Activated CD4-positive, alpha-beta T cell treated with anti-CD3 and anti-CD28 coated beads for 36 hours (primary cell): ENCODE measurements around the gene BCR. TPM values are rescaled to one million over a fixed set of nuclear protein-coding genes. Genes with fewer than 3 reads are reported as not detected.

Source experiments
- ATAC-seq: fragments of 200-7000 bp; cut with Tn5 transposase; one replicate; pipeline ENCODE4 v1.10.0; 2021; ENCODE audit warnings: mild to moderate bottlenecking, moderate library complexity
- CTCF ChIA-PET: fragments of 350-600 bp; sonication (Branson Sonifier 250); formaldehyde crosslinking; loops from one replicate; lab custom pipeline; 2021; ENCODE audit warnings: antibody characterized with exemption; lab: Charles Lee
- POLR2A ChIA-PET: fragments of 350-600 bp; sonication (Branson Sonifier 250); formaldehyde crosslinking; loops from one replicate; lab custom pipeline; 2021; ENCODE audit warnings: antibody characterized with exemption, inconsistent platforms; lab: Charles Lee
- DNase-seq: peaks from one replicate; pipeline ENCODE4 v3.0.0-alpha.2; 2020
- H3K27ac Mint-ChIP-seq: one replicate; pipeline ENCODE4 v1.8.0; 2021; ENCODE audit warnings: mixed read lengths
- H3K27me3 Mint-ChIP-seq: one replicate; pipeline ENCODE4 v1.8.0; 2021; ENCODE audit warnings: mixed read lengths
- H3K36me3 Mint-ChIP-seq: one replicate; pipeline ENCODE4 v1.8.0; 2021; ENCODE audit warnings: low read depth, mixed read lengths
- H3K4me1 Mint-ChIP-seq: one replicate; pipeline ENCODE4 v1.8.0; 2021; ENCODE audit warnings: mixed read lengths
- H3K4me3 Mint-ChIP-seq: one replicate; pipeline ENCODE4 v1.8.0; 2021; ENCODE audit warnings: mild to moderate bottlenecking, moderate library complexity, mixed read lengths
- H3K9me3 Mint-ChIP-seq: one replicate; pipeline ENCODE4 v1.8.0; 2021; ENCODE audit warnings: low read depth, mixed read lengths
- intact Hi-C, 2 experiments: fragments of 100-400 bp; cut with DNase I in 1 of 2; cut with micrococcal nuclease in 1 of 2; formaldehyde crosslinking; loops; one replicate each; pipeline versions ENCODE4 v1.14.2 to v1.15.1; 2022 to 2024; cut with DNase I, micrococcal nuclease
- total RNA-seq, 2 experiments: library from RNA; stranded (reverse); gene quantifications; one replicate each; pipeline ENCODE4 v1.2.3, GENCODE V29; 2021

BCR gene
- total RNA-seq, 2 experiments from 2014 or later: 45.5 to 58.0 TPM

DNA sequence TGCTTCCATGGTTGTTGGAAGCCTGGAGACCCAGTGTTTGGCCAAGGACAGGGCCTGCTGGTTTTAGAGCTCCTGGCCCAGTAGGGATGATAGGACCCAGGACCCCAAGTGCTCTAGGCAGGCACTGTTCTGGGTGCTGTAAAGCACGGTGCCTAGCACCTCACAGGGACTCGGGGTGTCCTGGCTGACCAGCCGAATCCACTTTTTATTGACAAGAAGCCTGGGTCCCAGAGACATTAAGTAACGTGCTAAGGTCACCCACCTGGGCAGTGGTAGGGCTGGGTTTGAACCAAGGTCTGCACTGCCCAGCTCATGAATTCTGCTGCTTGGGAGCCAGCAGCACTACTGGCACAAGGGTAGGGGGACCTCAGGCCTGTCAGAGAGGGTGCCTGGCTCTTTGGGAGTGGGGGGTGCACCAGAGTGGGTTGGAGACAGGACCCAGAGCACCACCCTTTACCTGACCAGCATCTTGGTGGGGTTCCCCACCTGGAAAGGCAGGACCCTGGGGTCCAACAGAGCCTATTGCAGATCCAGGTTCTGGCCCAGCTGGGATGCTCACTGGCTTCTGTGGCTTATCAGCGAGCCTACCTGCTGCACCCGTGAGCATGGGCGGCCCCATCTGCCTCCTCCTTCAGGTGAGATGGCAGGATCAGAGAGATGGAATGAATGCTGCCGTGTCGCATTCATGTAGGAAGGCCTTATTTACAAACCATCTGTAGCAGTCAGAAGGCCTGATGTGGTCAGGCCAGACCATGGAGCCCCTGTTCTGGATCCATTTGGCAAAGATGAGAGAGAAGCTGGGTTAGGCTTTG is 52.0 kb downstream of the BCR start:
- Mint-ChIP-seq H3K27me3 (no peaks in the 10 kb centered on the region), H3K27ac (peak overlapping the region; percentile 48), H3K9me3 (peaks cover 24% of the 10 kb centered on the region), H3K4me3 (no peak overlapping the region), H3K36me3 (peaks cover 42% of the 10 kb centered on the region), H3K4me1 (peaks cover 64% of the 10 kb centered on the region)
- ChIA-PET POLR2A (interaction anchor here (2.1 kb wide), 1 partner anchor 11 kb away, joined by 8 read pairs; no protein-coding TSS in a partner anchor), CTCF (interaction anchor here (1.2 kb wide), 1 partner anchor 11 kb away, joined by 4 read pairs; no protein-coding TSS in a partner anchor)
- no peak for ATAC-seq
- DNase-seq: no peak
- intact Hi-C loops: no loop called here

DNA sequence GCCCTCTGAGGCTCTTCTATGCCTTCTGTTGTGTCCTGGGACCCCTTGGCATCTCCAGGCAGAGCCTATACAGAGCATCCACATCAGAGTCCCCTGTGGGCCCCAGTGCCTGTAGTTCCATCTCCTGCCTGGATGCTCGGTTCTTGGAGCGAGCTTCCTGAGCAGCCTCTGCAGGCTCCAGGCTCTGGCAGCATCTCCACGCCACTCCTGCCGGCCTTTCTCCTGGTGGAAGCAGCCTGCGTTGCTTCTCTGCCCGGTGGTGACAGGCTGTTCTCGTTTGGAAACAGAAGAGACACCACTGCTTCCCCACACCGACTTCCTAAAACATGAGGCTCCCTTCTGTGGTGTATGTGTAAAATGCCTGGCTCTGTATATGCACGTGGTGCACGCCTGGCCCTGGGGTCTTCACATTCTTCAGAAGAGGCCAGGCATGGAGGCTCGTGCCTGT is 52.8 kb downstream of the BCR start:
- peaks cover 39% of the 10 kb centered on the region for H3K36me3 Mint-ChIP-seq
- ChIA-PET POLR2A (interaction anchor here (2.1 kb wide), 1 partner anchor 10 kb away, joined by 8 read pairs; no protein-coding TSS in a partner anchor), CTCF (interaction anchor here (2.0 kb wide), 1 partner anchor 15 kb away, joined by 11 read pairs; no protein-coding TSS in a partner anchor)
- intact Hi-C loops: no loop called here
- ATAC-seq (no peak), DNase-seq (no peak)
- H3K27me3 Mint-ChIP-seq: no peaks in the 10 kb centered on the region
- no peak overlapping the region for H3K4me3 Mint-ChIP-seq
- H3K27ac Mint-ChIP-seq: peak overlapping the region; percentile 59
- peaks cover 65% of the 10 kb centered on the region for H3K4me1 Mint-ChIP-seq
- peaks cover 15% of the 10 kb centered on the region for H3K9me3 Mint-ChIP-seq

DNA sequence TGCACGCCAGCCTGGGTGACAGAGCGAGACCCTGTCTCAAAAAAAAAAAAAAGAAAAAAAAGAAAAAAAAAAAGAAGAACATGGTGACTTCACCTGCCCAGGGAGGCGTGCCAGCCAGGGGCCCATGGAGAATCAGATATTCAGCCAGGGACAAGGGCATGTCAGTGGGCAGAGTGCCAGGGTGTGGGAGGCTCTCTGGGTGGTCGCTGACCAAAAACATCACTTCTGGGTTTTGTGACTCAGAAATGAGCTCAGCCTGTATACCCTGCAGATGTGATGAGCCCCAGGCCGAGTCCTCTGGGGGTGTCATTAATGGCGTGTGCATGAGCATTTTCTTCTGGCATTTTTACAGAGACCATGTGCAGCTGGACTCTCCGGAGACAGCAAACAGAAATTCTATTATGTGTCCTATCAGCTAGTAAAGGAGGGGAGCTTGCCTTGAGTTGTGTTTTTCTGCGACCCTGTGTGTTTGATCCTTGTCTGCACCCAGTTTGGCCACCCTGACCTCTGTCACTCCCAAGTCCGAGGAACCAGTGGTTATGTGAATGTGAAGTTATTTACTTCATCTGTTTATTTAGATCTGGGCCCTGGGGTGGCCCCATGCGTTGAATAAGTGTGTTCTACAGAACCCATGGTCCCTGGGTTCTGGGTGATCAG is 53.6 kb downstream of the BCR start:
- Mint-ChIP-seq H3K36me3 (peaks cover 33% of the 10 kb centered on the region), H3K9me3 (peaks cover 9% of the 10 kb centered on the region), H3K4me1 (peaks cover 69% of the 10 kb centered on the region), H3K4me3 (peak overlapping the region; percentile 32), H3K27me3 (no peaks in the 10 kb centered on the region), H3K27ac (peak overlapping the region; percentile 87)
- ATAC-seq: peak; percentile 76
- CTCF ChIA-PET: interaction anchor here (2.0 kb wide), 1 partner anchor 16 kb away, joined by 11 read pairs; no protein-coding TSS in a partner anchor
- DNase-seq: peak; percentile 87
- intact Hi-C loops: no loop called here
- POLR2A ChIA-PET: interaction anchor here (2.1 kb wide), 1 partner anchor 9 kb away, joined by 8 read pairs; no protein-coding TSS in a partner anchor

DNA sequence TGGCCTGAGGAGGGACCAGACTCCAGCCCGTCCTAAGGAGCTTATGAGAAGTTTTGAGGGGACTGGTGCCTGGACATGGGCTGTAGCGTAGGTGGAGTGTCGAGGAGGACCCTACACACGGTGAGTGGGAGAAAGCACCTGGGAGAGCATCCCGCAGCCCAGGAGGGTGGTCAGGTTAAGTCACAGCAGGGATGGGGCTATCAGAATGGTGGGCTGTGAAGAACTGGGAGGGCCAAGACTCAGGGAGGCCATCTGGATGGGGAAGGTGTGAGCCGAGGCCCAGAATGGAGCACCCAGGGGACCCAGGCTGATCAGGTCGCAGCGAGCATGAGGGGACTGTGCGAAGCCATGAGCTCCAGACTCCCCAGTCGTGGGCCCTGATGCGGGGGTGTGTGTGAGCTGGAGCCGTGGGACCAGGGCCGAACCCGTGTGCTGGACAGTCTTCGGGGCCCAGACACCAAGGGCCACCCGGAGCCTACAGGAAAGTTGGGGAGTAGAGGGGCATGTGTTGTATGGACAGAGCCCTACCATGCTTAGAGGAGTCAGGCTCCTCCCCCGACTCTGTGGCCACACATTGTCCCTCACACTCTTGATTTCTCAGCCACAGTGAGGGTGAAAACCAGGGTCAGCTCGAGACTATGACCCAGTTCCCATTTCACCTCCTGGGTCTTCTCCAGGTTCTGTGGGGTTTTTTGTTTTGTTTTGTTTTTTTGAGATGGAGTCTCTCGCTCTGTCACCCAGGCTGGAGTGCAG is 54.3 kb downstream of the BCR start:
- DNase-seq (no peak), ATAC-seq (no peak)
- Mint-ChIP-seq H3K4me1 (peaks cover 74% of the 10 kb centered on the region), H3K4me3 (no peak overlapping the region), H3K9me3 (peaks cover 5% of the 10 kb centered on the region), H3K36me3 (peaks cover 27% of the 10 kb centered on the region), H3K27ac (peak overlapping the region; percentile 87), H3K27me3 (no peaks in the 10 kb centered on the region)
- ChIA-PET POLR2A (interaction anchor here (0.6 to 2.1 kb wide), 2 partner anchors 8 to 18 kb away, joined by 3 to 8 read pairs; no protein-coding TSS in a partner anchor), CTCF (interaction anchor here (2.0 kb wide), 1 partner anchor 16 kb away, joined by 11 read pairs; no protein-coding TSS in a partner anchor)
- intact Hi-C loops: no loop called here

DNA sequence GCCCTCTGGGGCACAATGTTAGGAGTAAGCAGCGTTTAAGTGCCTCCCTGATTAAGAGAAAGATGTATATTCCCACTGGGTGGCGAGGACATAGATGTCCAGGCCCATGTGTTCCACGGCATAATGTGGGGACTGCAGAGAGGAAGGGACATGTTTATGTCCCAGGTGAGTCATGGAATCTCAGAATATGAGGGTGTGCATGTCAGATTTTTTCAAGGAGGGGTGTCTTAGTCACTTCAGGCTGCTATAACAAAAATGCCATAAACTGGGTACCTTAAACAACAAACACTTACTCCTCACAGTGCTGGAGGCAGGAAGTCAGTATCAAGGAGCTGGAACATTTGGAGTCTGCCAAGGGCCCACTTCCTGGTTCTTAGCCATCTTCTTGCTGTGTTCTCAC is 55.1 kb downstream of the BCR start:
- POLR2A ChIA-PET: no interaction called here
- Mint-ChIP-seq H3K9me3 (peaks cover 3% of the 10 kb centered on the region), H3K4me3 (no peak overlapping the region), H3K27me3 (no peaks in the 10 kb centered on the region), H3K36me3 (peaks cover 22% of the 10 kb centered on the region), H3K27ac (peak overlapping the region; percentile 52), H3K4me1 (peaks cover 75% of the 10 kb centered on the region)
- intact Hi-C loops: no loop called here
- no peak for ATAC-seq
- CTCF ChIA-PET: interaction anchor here (2.0 kb wide), 1 partner anchor 17 kb away, joined by 11 read pairs; no protein-coding TSS in a partner anchor
- no peak for DNase-seq

DNA sequence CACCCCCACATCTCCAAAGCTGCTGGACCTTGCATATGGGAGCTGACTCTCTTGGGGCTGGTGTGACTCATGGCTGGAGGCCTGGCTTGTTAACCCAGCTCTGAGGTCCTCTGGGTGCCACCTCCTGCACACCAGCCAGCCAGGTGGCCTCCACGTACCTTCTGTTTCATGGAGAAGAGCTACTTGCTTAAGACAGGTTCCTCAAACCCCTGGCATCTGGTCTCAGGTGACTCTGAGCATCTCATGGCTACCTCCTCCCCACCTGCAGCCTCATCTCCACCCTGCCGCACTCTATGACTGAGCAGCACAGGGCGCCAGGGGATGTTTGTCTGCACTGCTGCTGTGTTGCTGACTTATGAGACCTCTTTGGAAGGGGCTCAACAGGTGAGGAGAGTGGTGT is 55.7 kb downstream of the BCR start:
- Mint-ChIP-seq H3K27me3 (no peaks in the 10 kb centered on the region), H3K27ac (peak overlapping the region; percentile 53), H3K4me1 (peaks cover 75% of the 10 kb centered on the region), H3K4me3 (no peak overlapping the region), H3K36me3 (peaks cover 23% of the 10 kb centered on the region), H3K9me3 (peaks cover 3% of the 10 kb centered on the region)
- ATAC-seq (no peak), DNase-seq (no peak)
- intact Hi-C loops: no loop called here
- CTCF ChIA-PET: no interaction called here
- POLR2A ChIA-PET: no interaction called here

DNA sequence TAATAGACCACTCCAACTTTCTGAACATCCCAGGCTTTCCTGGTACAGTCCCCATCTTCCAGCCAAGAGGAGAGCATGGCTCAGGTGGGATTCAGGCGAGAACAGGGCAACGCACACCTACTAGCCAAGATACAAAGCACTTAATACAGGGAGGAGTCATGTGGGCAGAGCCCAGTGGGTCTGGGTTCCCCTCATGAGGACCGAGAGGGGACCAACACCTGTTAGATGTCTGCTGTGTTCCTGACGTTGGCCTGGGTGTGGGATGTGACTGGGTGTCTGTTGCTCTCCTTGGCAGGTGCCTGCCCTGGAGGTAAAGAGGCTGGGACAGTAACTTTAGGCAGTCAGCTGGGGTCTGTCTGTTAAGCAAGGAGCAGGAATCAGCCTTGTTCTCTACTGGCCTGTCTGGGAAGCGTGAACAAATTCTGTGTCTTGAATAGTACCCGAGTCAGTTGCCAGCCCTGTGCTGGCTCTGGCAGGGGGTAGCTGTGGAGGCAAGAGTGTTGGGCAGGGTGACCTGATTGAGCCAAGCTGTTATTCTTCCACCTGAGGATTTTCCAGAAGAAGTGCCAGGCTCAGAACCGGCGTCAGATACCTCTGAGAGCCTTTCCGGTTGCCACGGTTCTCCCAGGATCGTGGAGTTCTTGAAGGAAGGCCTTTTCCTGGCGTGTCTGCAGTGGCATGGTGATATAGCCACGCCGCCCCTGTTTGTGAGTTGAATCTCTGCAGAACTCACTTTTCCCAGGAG is 56.3 kb downstream of the BCR start:
- ATAC-seq (no peak), DNase-seq (no peak)
- intact Hi-C loops: no loop called here
- peaks cover 23% of the 10 kb centered on the region for H3K36me3 Mint-ChIP-seq
- ChIA-PET POLR2A (interaction anchor here (1.3 kb wide), 1 partner anchor 16 kb away, joined by 3 read pairs; no protein-coding TSS in a partner anchor), CTCF (interaction anchor here (1.1 to 1.8 kb wide), 3 partner anchors 20 to 58 kb away, joined by 4 to 10 read pairs (median 5); no protein-coding TSS in a partner anchor)
- no peak overlapping the region for H3K4me3 Mint-ChIP-seq
- H3K9me3 Mint-ChIP-seq: peaks cover 3% of the 10 kb centered on the region
- H3K27ac Mint-ChIP-seq: peak overlapping the region; percentile 53
- H3K27me3 Mint-ChIP-seq: no peaks in the 10 kb centered on the region
- peaks cover 79% of the 10 kb centered on the region for H3K4me1 Mint-ChIP-seq

DNA sequence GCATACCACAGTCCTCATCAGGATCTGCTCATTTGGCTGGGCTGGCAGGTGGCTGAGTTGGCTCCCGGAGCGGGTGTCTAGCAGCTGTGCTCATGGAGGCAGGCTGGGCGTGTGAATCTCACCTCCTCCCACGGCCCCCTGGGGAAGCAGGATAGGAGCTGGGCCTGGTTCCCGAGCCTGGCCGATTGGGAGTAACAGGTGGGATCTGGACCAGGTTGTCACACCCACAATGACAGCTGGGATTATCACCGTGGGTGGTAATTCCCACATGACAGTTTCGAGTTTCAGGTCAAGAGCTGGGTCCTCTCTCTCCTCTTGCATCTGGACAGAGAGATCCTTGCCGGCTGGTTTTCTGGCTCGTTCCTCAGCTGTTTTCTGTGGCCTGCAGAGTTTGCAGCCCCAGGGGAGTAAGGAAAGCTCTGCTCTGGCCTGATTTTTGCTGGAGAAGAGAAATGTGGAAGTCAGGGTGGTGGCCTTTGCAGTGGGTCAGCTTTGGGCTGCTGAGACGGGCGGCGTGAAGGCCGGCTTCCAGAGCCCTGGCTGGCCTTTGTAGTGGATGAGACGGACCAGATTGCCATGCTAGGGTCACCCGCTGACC is 57.0 kb downstream of the BCR start:
- DNase-seq (no peak), ATAC-seq (no peak)
- ChIA-PET POLR2A (interaction anchor here (0.7 to 1.3 kb wide), 2 partner anchors 17 to 1317 kb away, joined by 3 read pairs; no protein-coding TSS in a partner anchor), CTCF (interaction anchor here (1.1 to 1.8 kb wide), 3 partner anchors 21 to 59 kb away, joined by 4 to 10 read pairs (median 5); no protein-coding TSS in a partner anchor)
- peak overlapping the region; percentile 47 for H3K4me3 Mint-ChIP-seq
- H3K27me3 Mint-ChIP-seq: no peaks in the 10 kb centered on the region
- H3K36me3 Mint-ChIP-seq: peaks cover 23% of the 10 kb centered on the region
- H3K27ac Mint-ChIP-seq: peak overlapping the region; percentile 86
- intact Hi-C loops: no loop called here
- H3K4me1 Mint-ChIP-seq: peaks cover 86% of the 10 kb centered on the region
- H3K9me3 Mint-ChIP-seq: peaks cover 3% of the 10 kb centered on the region

DNA sequence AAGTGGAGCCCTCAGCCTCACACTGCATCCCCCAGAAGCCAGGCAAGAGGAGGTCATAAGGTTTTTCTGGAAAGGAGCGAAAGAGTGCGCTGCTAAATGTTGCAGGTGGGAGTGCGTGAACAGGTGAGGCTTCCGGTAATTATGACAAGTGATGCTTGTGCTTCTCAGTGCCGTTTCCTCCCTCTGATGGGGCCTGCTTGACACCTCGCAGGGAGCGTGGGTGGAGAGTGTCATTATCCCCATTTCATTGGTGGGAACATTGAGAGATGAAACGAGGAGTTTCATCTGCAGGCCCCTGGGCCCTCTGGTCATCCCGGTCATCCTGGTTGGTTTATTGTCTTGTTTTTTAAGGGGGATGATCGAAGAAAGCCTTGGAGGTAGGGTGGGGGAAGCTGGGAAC is 57.5 kb downstream of the BCR start:
- POLR2A ChIA-PET: interaction anchor here (0.7 to 1.3 kb wide), 2 partner anchors 18 to 1317 kb away, joined by 3 read pairs; no protein-coding TSS in a partner anchor
- H3K4me1 Mint-ChIP-seq: peaks cover 87% of the 10 kb centered on the region

DNA sequence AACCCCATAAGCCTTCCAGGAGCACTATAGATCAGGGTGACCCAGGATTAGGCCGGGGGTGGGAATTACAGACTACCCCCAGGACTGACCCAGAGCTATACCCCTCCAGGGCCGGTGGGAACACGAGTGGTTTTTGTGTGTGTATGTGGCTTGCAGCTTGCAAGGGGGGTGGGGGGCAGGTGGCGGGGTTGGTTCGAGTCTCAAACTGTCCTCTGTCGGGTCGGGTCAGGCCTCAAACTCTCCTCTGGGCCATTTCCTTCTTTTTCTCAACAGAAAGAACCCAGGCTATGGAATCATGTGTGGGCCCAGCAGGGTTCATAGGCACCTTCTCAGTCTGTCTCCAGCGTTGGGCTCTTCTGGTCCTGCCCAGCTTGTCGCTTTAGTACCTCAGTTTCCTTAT is 58.4 kb downstream of the BCR start:
- ChIA-PET POLR2A (no interaction called here), CTCF (interaction anchor here (0.5 to 1.8 kb wide), 2 partner anchors 60 to 61 kb away, joined by 3 to 10 read pairs; no protein-coding TSS in a partner anchor)
- H3K27ac Mint-ChIP-seq: peak overlapping the region; percentile 42

More for the DNA sequence above, 57.5 kb downstream of the BCR start:
- peak; percentile 43 for ATAC-seq
- DNase-seq: peak; percentile 79
- Mint-ChIP-seq H3K9me3 (peaks cover 3% of the 10 kb centered on the region), H3K27me3 (no peaks in the 10 kb centered on the region), H3K27ac (peak overlapping the region; percentile 86), H3K4me3 (peak overlapping the region; percentile 47), H3K36me3 (peaks cover 23% of the 10 kb centered on the region)
- intact Hi-C loops: no loop called here
- CTCF ChIA-PET: interaction anchor here (1.1 to 1.8 kb wide), 3 partner anchors 21 to 59 kb away, joined by 4 to 10 read pairs (median 5); no protein-coding TSS in a partner anchor

More for the DNA sequence above, 58.4 kb downstream of the BCR start:
- peaks cover 89% of the 10 kb centered on the region for H3K4me1 Mint-ChIP-seq
- H3K36me3 Mint-ChIP-seq: peaks cover 23% of the 10 kb centered on the region
- H3K4me3 Mint-ChIP-seq: no peak overlapping the region
- no peak for DNase-seq
- ATAC-seq: no peak
- intact Hi-C loops: no loop called here
- H3K9me3 Mint-ChIP-seq: peaks cover 3% of the 10 kb centered on the region
- no peaks in the 10 kb centered on the region for H3K27me3 Mint-ChIP-seq
